ENCODE results near the gene GHRHR.

DNA sequence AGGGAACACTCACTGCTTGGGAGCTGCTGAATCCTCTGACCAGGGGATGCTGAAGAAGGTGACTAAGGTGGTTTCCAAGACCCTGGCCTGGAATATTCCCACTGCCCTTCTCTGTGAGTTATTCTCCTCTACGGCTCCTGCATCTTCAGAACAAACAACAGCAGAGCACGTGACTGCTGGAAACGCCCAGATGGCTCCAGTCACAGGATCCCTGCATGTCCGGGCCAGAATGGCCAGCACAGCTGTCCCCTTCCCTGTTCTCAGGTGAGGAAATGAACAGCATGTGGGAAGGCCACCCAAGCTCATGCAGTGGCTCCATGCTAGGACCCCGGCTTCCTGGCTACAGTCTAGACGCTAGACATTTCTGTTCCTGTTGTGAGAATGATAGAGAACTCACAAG is 43.1 kb downstream of the GHRHR start:
- TF ChIP-seq GATA2 (IDR thresholded peaks at IDR 0.05; ENCODE audit: low read depth, low read length) (no peak), GATA3 (IDR thresholded peaks at IDR 0.05; ENCODE audit: low read depth, low read length) (no peak)

Data from SH-SY5Y (cell line).